HG03196 (cell line): ENCODE data around the gene COL16A1.

Experiments
- ATAC-seq: cut with Tn5 transposase; IDR thresholded peaks from one replicate; pipeline ENCODE4 v1.9.1; 2021; ENCODE audit not compliant: unreplicated experiment

Gene COL16A1

GRCh38 chr1:31627301-31627929, 76.4 kb downstream of the COL16A1 start:
- no peak for ATAC-seq

GRCh38 chr1:31626223-31627207, 77.3 kb downstream of the COL16A1 start:
- ATAC-seq, result no peak

- no peak for ATAC-seq
Observed at GRCh38 chr1:31625561-31626222, 78.1 kb downstream of the COL16A1 start.

- ATAC-seq, result no peak
Observed at GRCh38 chr1:31624731-31625514, 78.9 kb downstream of the COL16A1 start.

- ATAC-seq, result no peak
Observed at GRCh38 chr1:31624309-31624708, 79.5 kb downstream of the COL16A1 start.

GRCh38 chr1:31623365-31623764, 80.5 kb downstream of the COL16A1 start:
- no peak for ATAC-seq

- no peak for ATAC-seq
Observed at GRCh38 chr1:31621847-31622730, 81.7 kb downstream of the COL16A1 start.

GRCh38 chr1:31621498-31621820, 82.4 kb downstream of the COL16A1 start:
- no peak for ATAC-seq

GRCh38 chr1:31620631-31621497, 83.0 kb downstream of the COL16A1 start:
- ATAC-seq, result no peak

- no peak for ATAC-seq
Observed at GRCh38 chr1:31618916-31619846, 84.6 kb downstream of the COL16A1 start.

GRCh38 chr1:31617916-31618746, 85.7 kb downstream of the COL16A1 start:
- no peak for ATAC-seq

GRCh38 chr1:31617218-31617915, 86.5 kb downstream of the COL16A1 start, which contains the start of gene HCRTR1:
Gene HCRTR1 (plus strand): TSS chr1:31617689. CDS start chr1:31619193, 1,504 bp downstream.
- ATAC-seq, result no peak

GRCh38 chr1:31615939-31616338, 87.9 kb downstream of the COL16A1 start:
- ATAC-seq, result no peak

GRCh38 chr1:31615414-31615813, 88.4 kb downstream of the COL16A1 start:
- ATAC-seq, result no peak

- no peak for ATAC-seq
Observed at GRCh38 chr1:31614414-31615005, 89.3 kb downstream of the COL16A1 start.

GRCh38 chr1:31609514-31610118, 94.2 kb downstream of the COL16A1 start:
- ATAC-seq, result no peak
